ENCODE measurements around the gene CDK1. TPM values are rescaled to one million over a fixed set of nuclear protein-coding genes. Genes with fewer than 3 reads are reported as not detected.

CDK1 gene
- polyA plus RNA-seq, 1 experiment: 16.8 TPM

GRCh38 chr10:60767424-60767823 lies 10.9 kb upstream of the CDK1 start:
- Histone ChIP-seq H3K27me3 (ENCODE audit: control insufficient read depth, insufficient read depth, low read length) (peaks cover 5% of the 10 kb centered on the region), H3K4me3 (ENCODE audit: low read depth, low read length) (no peak overlapping the region), H3K36me3 (ENCODE audit: control insufficient read depth, insufficient read depth, low read length) (no peaks in the 10 kb centered on the region)
- ChIA-PET POLR2A (no interaction called here), CTCF (interaction anchor here (0.6 to 1.8 kb wide), 4 partner anchors 9 to 77 kb away, joined by 3 to 4 read pairs (median 3); no protein-coding TSS in a partner anchor)
- DNase-seq (ENCODE audit: low read depth): no peak
- TF ChIP-seq CTCF (IDR thresholded peaks at IDR 0.05; ENCODE audit: insufficient read depth, low read depth, low read length): no peak

DNA sequence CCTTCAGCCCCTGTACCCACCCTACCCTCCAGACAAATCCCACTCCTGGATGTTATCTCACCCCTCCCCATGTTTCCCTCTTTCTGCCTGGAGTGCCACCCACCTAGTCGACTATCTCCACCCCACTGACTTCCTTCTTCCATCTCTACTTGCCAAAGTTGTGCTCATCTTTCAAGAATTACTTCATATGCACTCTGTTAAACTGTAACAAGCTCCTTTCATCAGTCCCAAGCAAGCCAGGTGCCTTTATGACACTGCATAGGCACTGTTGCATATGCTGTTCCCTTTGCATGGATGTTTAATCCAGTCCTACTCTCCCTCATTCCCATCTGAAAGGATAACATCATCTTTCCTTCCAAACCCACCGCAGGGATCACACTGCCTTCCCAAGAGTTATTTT lies 8.9 kb upstream of the CDK1 start:
- no peak for DNase-seq (ENCODE audit: low read depth)
- POLR2A ChIA-PET: no interaction called here
- CTCF ChIA-PET: interaction anchor here (0.5 to 1.3 kb wide), 4 partner anchors 21 to 668 kb away, joined by 3 read pairs; no protein-coding TSS in a partner anchor
- no peak for TF ChIP-seq CTCF (IDR thresholded peaks at IDR 0.05; ENCODE audit: insufficient read depth, low read depth, low read length)
- H3K36me3 ChIP-seq (ENCODE audit: control insufficient read depth, insufficient read depth, low read length): no peaks in the 10 kb centered on the region
- H3K4me3 ChIP-seq (ENCODE audit: low read depth, low read length): no peak overlapping the region
- H3K27me3 ChIP-seq (ENCODE audit: control insufficient read depth, insufficient read depth, low read length): peaks cover 5% of the 10 kb centered on the region

- Histone ChIP-seq H3K4me3 (ENCODE audit: low read depth, low read length) (peak overlapping the region; percentile 36), H3K27me3 (ENCODE audit: control insufficient read depth, insufficient read depth, low read length) (no peaks in the 10 kb centered on the region), H3K36me3 (ENCODE audit: control insufficient read depth, insufficient read depth, low read length) (no peaks in the 10 kb centered on the region)
- no peak for DNase-seq (ENCODE audit: low read depth)
- TF ChIP-seq CTCF (IDR thresholded peaks at IDR 0.05; ENCODE audit: insufficient read depth, low read depth, low read length): no peak
- CTCF ChIA-PET: no interaction called here
- POLR2A ChIA-PET: interaction anchor here (0.5 kb wide), 1 partner anchor 846 kb away, joined by 26 read pairs; no protein-coding TSS in a partner anchor
Measured at GRCh38 chr10:60777696-60778213, 523 bp upstream of the CDK1 start.

GRCh38 chr10:60778971-60779796 lies 906 bp downstream of the CDK1 start:
- no peak for TF ChIP-seq CTCF (IDR thresholded peaks at IDR 0.05; ENCODE audit: insufficient read depth, low read depth, low read length)
- H3K27me3 ChIP-seq (ENCODE audit: control insufficient read depth, insufficient read depth, low read length): no peaks in the 10 kb centered on the region
- ChIA-PET POLR2A (no interaction called here), CTCF (no interaction called here)
- DNase-seq (ENCODE audit: low read depth): no peak
- peak overlapping the region; percentile 69 for H3K4me3 ChIP-seq (ENCODE audit: low read depth, low read length)
- no peaks in the 10 kb centered on the region for H3K36me3 ChIP-seq (ENCODE audit: control insufficient read depth, insufficient read depth, low read length)

DNA sequence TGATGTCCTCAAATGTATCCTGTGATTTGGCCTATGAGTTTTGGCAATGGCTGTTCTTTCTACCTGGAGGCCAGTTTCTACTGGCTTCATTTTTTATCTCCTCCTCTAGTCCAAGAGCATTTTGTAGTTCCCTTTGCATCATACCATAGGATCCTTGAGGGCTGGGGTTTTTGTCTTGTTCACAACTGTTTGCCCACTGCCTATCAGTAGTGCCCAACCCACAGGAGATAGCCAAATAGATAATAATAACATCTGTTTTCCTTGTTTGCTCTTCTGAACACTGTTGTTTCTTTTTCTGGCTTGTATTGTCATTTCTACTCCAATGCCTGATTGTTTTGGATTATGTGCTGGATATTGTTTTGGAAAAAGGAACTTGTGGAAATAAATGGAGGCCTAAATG lies 3.4 kb downstream of the CDK1 start:
- Histone ChIP-seq H3K27me3 (ENCODE audit: control insufficient read depth, insufficient read depth, low read length) (no peaks in the 10 kb centered on the region), H3K4me3 (ENCODE audit: low read depth, low read length) (no peak overlapping the region), H3K36me3 (ENCODE audit: control insufficient read depth, insufficient read depth, low read length) (no peaks in the 10 kb centered on the region)
- no peak for TF ChIP-seq CTCF (IDR thresholded peaks at IDR 0.05; ENCODE audit: insufficient read depth, low read depth, low read length)
- DNase-seq (ENCODE audit: low read depth): no peak
- ChIA-PET POLR2A (no interaction called here), CTCF (no interaction called here)
